Stimulated activated effector memory CD8-positive, alpha-beta T cell treated with anti-CD3 and anti-CD28 coated beads, Interleukin-12 subunit alpha, Interleukin-12 subunit beta, amount 100 ng/mL, for 72 hours (primary cell): ENCODE measurements around the gene SDCBP2.

ENCODE experiments used
- ATAC-seq: fragments of 150-1000 bp; cut with Tn5 transposase; 2 replicates; pipeline ENCODE4 v1.10.0; 2021
- DNase-seq, 2 donors: peaks; one replicate each; pipeline ENCODE4 v3.0.0; 2021 to 2022; ENCODE audit warnings: low spot score in 2 of 2
- H3K27ac Mint-ChIP-seq: one replicate; pipeline ENCODE4 v1.8.0; 2022; ENCODE audit warnings: mild to moderate bottlenecking, mixed read lengths
- H3K36me3 Mint-ChIP-seq: one replicate; pipeline ENCODE4 v1.8.0; 2022; ENCODE audit warnings: mild to moderate bottlenecking, mixed read lengths
- H3K4me1 Mint-ChIP-seq: one replicate; pipeline ENCODE4 v1.8.0; 2022; ENCODE audit warnings: mixed read lengths
- H3K4me3 Mint-ChIP-seq: one replicate; pipeline ENCODE4 v1.8.0; 2022; ENCODE audit warnings: mild to moderate bottlenecking, mixed read lengths
- H3K9me3 Mint-ChIP-seq: one replicate; pipeline ENCODE4 v1.8.0; 2022; ENCODE audit warnings: mixed read lengths

SDCBP2 gene

GRCh38 chr20:1272368-1273100 lies 56.4 kb downstream of the SDCBP2 start:
- Mint-ChIP-seq H3K4me3 (no peak overlapping the region), H3K4me1 (peaks cover 10% of the 10 kb centered on the region), H3K27ac (no peak overlapping the region), H3K36me3 (no peaks in the 10 kb centered on the region), H3K9me3 (no peaks in the 10 kb centered on the region)
- ATAC-seq (no peak), DNase-seq (no peak)

GRCh38 chr20:1269850-1270249 lies 59.1 kb downstream of the SDCBP2 start:
- no peak for ATAC-seq
- Mint-ChIP-seq H3K27ac (no peak overlapping the region), H3K36me3 (no peaks in the 10 kb centered on the region), H3K4me3 (no peak overlapping the region), H3K9me3 (no peaks in the 10 kb centered on the region), H3K4me1 (peaks cover 30% of the 10 kb centered on the region)
- DNase-seq, result no peak

- Mint-ChIP-seq H3K4me3 (no peak overlapping the region), H3K9me3 (no peaks in the 10 kb centered on the region), H3K27ac (no peak overlapping the region), H3K4me1 (peaks cover 33% of the 10 kb centered on the region), H3K36me3 (no peaks in the 10 kb centered on the region)
- DNase-seq, result no peak
- no peak for ATAC-seq
Observed at GRCh38 chr20:1269235-1269634, 59.7 kb downstream of the SDCBP2 start.

GRCh38 chr20:1267809-1268374 lies 61.0 kb downstream of the SDCBP2 start:
- Mint-ChIP-seq H3K27ac (no peak overlapping the region), H3K4me1 (peaks cover 33% of the 10 kb centered on the region), H3K36me3 (no peaks in the 10 kb centered on the region), H3K9me3 (no peaks in the 10 kb centered on the region), H3K4me3 (peak overlapping the region; percentile 79)
- DNase-seq (no peak), ATAC-seq (no peak)

- H3K4me3 Mint-ChIP-seq, result peak overlapping the region; percentile 79
- DNase-seq, result no peak
- no peak for ATAC-seq
- H3K36me3 Mint-ChIP-seq, result no peaks in the 10 kb centered on the region
- no peak overlapping the region for H3K27ac Mint-ChIP-seq
- no peaks in the 10 kb centered on the region for H3K9me3 Mint-ChIP-seq
- peaks cover 33% of the 10 kb centered on the region for H3K4me1 Mint-ChIP-seq
Observed at GRCh38 chr20:1267161-1267560, 61.8 kb downstream of the SDCBP2 start.

GRCh38 chr20:1266167-1266973 lies 62.6 kb downstream of the SDCBP2 start, which contains the start of gene SNPH:
SNPH (plus strand) TSS chr20:1266294; CDS start chr20:1296240, 29,946 bp downstream.
- H3K27ac Mint-ChIP-seq, result peak within 1 kb of the TSS; percentile 89
- H3K4me1 Mint-ChIP-seq, result peaks cover 33% of the 10 kb centered on the region

GRCh38 chr20:1265916-1266166 lies 63.1 kb downstream of the SDCBP2 start:
- no peaks in the 10 kb centered on the region for H3K9me3 Mint-ChIP-seq
- peaks cover 33% of the 10 kb centered on the region for H3K4me1 Mint-ChIP-seq
- no peak for DNase-seq
- no peak for ATAC-seq
- H3K4me3 Mint-ChIP-seq, result peak overlapping the region; percentile 79
- H3K27ac Mint-ChIP-seq, result peak overlapping the region; percentile 89
- no peaks in the 10 kb centered on the region for H3K36me3 Mint-ChIP-seq

More at GRCh38 chr20:1266167-1266973, 62.6 kb downstream of the SDCBP2 start, which contains the start of gene SNPH:
- H3K36me3 Mint-ChIP-seq, result no peaks in the 10 kb centered on the region
- peak within 1 kb of the TSS; percentile 79 for H3K4me3 Mint-ChIP-seq
- ATAC-seq (peak; percentile 97), DNase-seq (peak; percentile 32 to 74)
- no peaks in the 10 kb centered on the region for H3K9me3 Mint-ChIP-seq

- Mint-ChIP-seq H3K4me1 (peaks cover 33% of the 10 kb centered on the region), H3K27ac (peak overlapping the region; percentile 89), H3K9me3 (no peaks in the 10 kb centered on the region), H3K4me3 (peak overlapping the region; percentile 79), H3K36me3 (no peaks in the 10 kb centered on the region)
- no peak for DNase-seq
- no peak for ATAC-seq
Observed at GRCh38 chr20:1265226-1265915, 63.6 kb downstream of the SDCBP2 start.

- ATAC-seq, result no peak
- no peak for DNase-seq
- no peaks in the 10 kb centered on the region for H3K9me3 Mint-ChIP-seq
- H3K27ac Mint-ChIP-seq, result peak overlapping the region; percentile 0
- H3K4me1 Mint-ChIP-seq, result peaks cover 33% of the 10 kb centered on the region
- peak overlapping the region; percentile 79 for H3K4me3 Mint-ChIP-seq
- H3K36me3 Mint-ChIP-seq, result no peaks in the 10 kb centered on the region
Observed at GRCh38 chr20:1264727-1265126, 64.2 kb downstream of the SDCBP2 start.

GRCh38 chr20:1263853-1264252 lies 65.1 kb downstream of the SDCBP2 start:
- no peaks in the 10 kb centered on the region for H3K36me3 Mint-ChIP-seq
- no peak overlapping the region for H3K4me3 Mint-ChIP-seq
- H3K4me1 Mint-ChIP-seq, result peaks cover 32% of the 10 kb centered on the region
- ATAC-seq (no peak), DNase-seq (no peak)
- no peak overlapping the region for H3K27ac Mint-ChIP-seq
- no peaks in the 10 kb centered on the region for H3K9me3 Mint-ChIP-seq
